ENCODE data around the gene CNTN2. TPM values are rescaled to one million over a fixed set of nuclear protein-coding genes. Genes with fewer than 3 reads are reported as not detected.
A peak's percentile ranks its signal among the peaks of the same experiment; 100 is the strongest.

The CNTN2 gene
- total RNA-seq, 1 experiment from 2014 or later: 0.30 TPM

- no peak for DNase-seq (ENCODE audit: low read depth)
- in situ Hi-C loops (cut with HindIII; ENCODE audit: low pct_unique_long_range_greater_than_20kb, low sequenced_read_pairs): no loop called here
These were observed 4.8 kb downstream of the CNTN2 start for GRCh38 chr1:205047764-205048231.

- no peak for DNase-seq (ENCODE audit: low read depth)
- in situ Hi-C loops (cut with HindIII; ENCODE audit: low pct_unique_long_range_greater_than_20kb, low sequenced_read_pairs): no loop called here
These were observed 5.4 kb downstream of the CNTN2 start for GRCh38 chr1:205048382-205048781.

- DNase-seq (ENCODE audit: low read depth): no peak
- in situ Hi-C loops (cut with HindIII; ENCODE audit: low pct_unique_long_range_greater_than_20kb, low sequenced_read_pairs): no loop called here
These were observed 6.5 kb downstream of the CNTN2 start for GRCh38 chr1:205049479-205049878.

- no peak for DNase-seq (ENCODE audit: low read depth)
- in situ Hi-C loops (cut with HindIII; ENCODE audit: low pct_unique_long_range_greater_than_20kb, low sequenced_read_pairs): no loop called here
These were observed 9.7 kb downstream of the CNTN2 start for GRCh38 chr1:205052690-205053089.

- DNase-seq (ENCODE audit: low read depth): no peak
- in situ Hi-C loops (cut with HindIII; ENCODE audit: low pct_unique_long_range_greater_than_20kb, low sequenced_read_pairs): no loop called here
These were observed 10.3 kb downstream of the CNTN2 start for GRCh38 chr1:205053296-205053695.

GRCh38 chr1:205054013-205054412 is 11.0 kb downstream of the CNTN2 start:
- no peak for DNase-seq (ENCODE audit: low read depth)
- in situ Hi-C loops (cut with HindIII; ENCODE audit: low pct_unique_long_range_greater_than_20kb, low sequenced_read_pairs): no loop called here

- no peak for DNase-seq (ENCODE audit: low read depth)
- in situ Hi-C loops (cut with HindIII; ENCODE audit: low pct_unique_long_range_greater_than_20kb, low sequenced_read_pairs): no loop called here
These were observed 13.2 kb downstream of the CNTN2 start for GRCh38 chr1:205056188-205056611.

- in situ Hi-C loops (cut with HindIII; ENCODE audit: low pct_unique_long_range_greater_than_20kb, low sequenced_read_pairs): no loop called here
- no peak for DNase-seq (ENCODE audit: low read depth)
These were observed 14.1 kb downstream of the CNTN2 start for GRCh38 chr1:205056956-205057568.

- DNase-seq (ENCODE audit: low read depth): no peak
- in situ Hi-C loops (cut with HindIII; ENCODE audit: low pct_unique_long_range_greater_than_20kb, low sequenced_read_pairs): no loop called here
These were observed 15.0 kb downstream of the CNTN2 start for GRCh38 chr1:205057808-205058575.

- no peak for DNase-seq (ENCODE audit: low read depth)
- in situ Hi-C loops (cut with HindIII; ENCODE audit: low pct_unique_long_range_greater_than_20kb, low sequenced_read_pairs): no loop called here
These were observed 15.8 kb downstream of the CNTN2 start for GRCh38 chr1:205058853-205059252.

- no peak for DNase-seq (ENCODE audit: low read depth)
- in situ Hi-C loops (cut with HindIII; ENCODE audit: low pct_unique_long_range_greater_than_20kb, low sequenced_read_pairs): no loop called here
These were observed 16.6 kb downstream of the CNTN2 start for GRCh38 chr1:205059660-205060059.

- in situ Hi-C loops (cut with HindIII; ENCODE audit: low pct_unique_long_range_greater_than_20kb, low sequenced_read_pairs): no loop called here
- DNase-seq (ENCODE audit: low read depth): no peak
These were observed 17.7 kb downstream of the CNTN2 start for GRCh38 chr1:205060746-205061145.

- in situ Hi-C loops (cut with HindIII; ENCODE audit: low pct_unique_long_range_greater_than_20kb, low sequenced_read_pairs): no loop called here
- no peak for DNase-seq (ENCODE audit: low read depth)
These were observed 18.2 kb downstream of the CNTN2 start for GRCh38 chr1:205061227-205061626.

- DNase-seq (ENCODE audit: low read depth): peak; percentile 79
- in situ Hi-C loops (cut with HindIII; ENCODE audit: low pct_unique_long_range_greater_than_20kb, low sequenced_read_pairs): no loop called here
These were observed 18.7 kb downstream of the CNTN2 start for GRCh38 chr1:205061665-205062069.

- no peak for DNase-seq (ENCODE audit: low read depth)
- in situ Hi-C loops (cut with HindIII; ENCODE audit: low pct_unique_long_range_greater_than_20kb, low sequenced_read_pairs): no loop called here
These were observed 19.3 kb downstream of the CNTN2 start for GRCh38 chr1:205062319-205062718.

- no peak for DNase-seq (ENCODE audit: low read depth)
- in situ Hi-C loops (cut with HindIII; ENCODE audit: low pct_unique_long_range_greater_than_20kb, low sequenced_read_pairs): no loop called here
These were observed 19.9 kb downstream of the CNTN2 start for GRCh38 chr1:205062895-205063294.

GRCh38 chr1:205064301-205064700 is 21.3 kb downstream of the CNTN2 start:
- in situ Hi-C loops (cut with HindIII; ENCODE audit: low pct_unique_long_range_greater_than_20kb, low sequenced_read_pairs): no loop called here
- no peak for DNase-seq (ENCODE audit: low read depth)

GRCh38 chr1:205064741-205065316 is 21.8 kb downstream of the CNTN2 start:
- in situ Hi-C loops (cut with HindIII; ENCODE audit: low pct_unique_long_range_greater_than_20kb, low sequenced_read_pairs): no loop called here

GRCh38 chr1:205065666-205066065 is 22.7 kb downstream of the CNTN2 start:
- no peak for DNase-seq (ENCODE audit: low read depth)
- in situ Hi-C loops (cut with HindIII; ENCODE audit: low pct_unique_long_range_greater_than_20kb, low sequenced_read_pairs): no loop called here

More at GRCh38 chr1:205064741-205065316, 21.8 kb downstream of the CNTN2 start:
- DNase-seq (ENCODE audit: low read depth): no peak
